Omental fat pad (tissue), 4 donors: ENCODE data around the gene CCNJ. TPM values are rescaled to one million over a fixed set of nuclear protein-coding genes. Genes with fewer than 3 reads are reported as not detected.

ENCODE experiments used
- ATAC-seq: fragments of 150-250 bp; one replicate; pipeline ENCODE4 v1.9.1; 2016; ENCODE audit warnings: mild to moderate bottlenecking, moderate library complexity; ENCODE audit not compliant: low FRiP score
- DNase-seq: peaks from one replicate; pipeline ENCODE4 v3.0.0-alpha.2; 2019; ENCODE audit warnings: low spot score
- CTCF ChIP-seq, 3 donors: fragments of 450-650 bp; IDR thresholded peaks; one replicate each; pipeline ENCODE4 v1.5.1; 2016 to 2017; ENCODE audit warnings: antibody characterized with exemption in 3 of 3, mild to moderate bottlenecking in 3 of 3, moderate library complexity in 2 of 3
- small RNA-seq: library from RNA; depleted of rRNA; stranded (forward); fragments of <200 nt; gene quantifications from one replicate; pipeline ENCODE3, GENCODE V24; 2016
- total RNA-seq, 4 donors: library from RNA; depleted of rRNA; stranded (reverse); fragments of >200 nt; gene quantifications; one replicate each; pipeline ENCODE4 v1.1.0, GENCODE V29; 2016

The CCNJ gene
- total RNA-seq, 4 donors from 2014 or later, result 3.8 to 12.1 (median 5.1) TPM

- DNase-seq, result no peak
- no peak for ATAC-seq
Measured at GRCh38 chr10:96093948-96094347, 50.6 kb downstream of the CCNJ start.

GRCh38 chr10:96096958-96097357 lies 53.6 kb downstream of the CCNJ start:
- no peak for ATAC-seq
- TF ChIP-seq CTCF (IDR thresholded peaks at IDR 0.05), result no peak

More at GRCh38 chr10:96093948-96094347, 50.6 kb downstream of the CCNJ start:
- TF ChIP-seq CTCF (IDR thresholded peaks at IDR 0.05), result no peak

GRCh38 chr10:96097865-96098264 lies 54.5 kb downstream of the CCNJ start:
- ATAC-seq (no peak), DNase-seq (no peak)
- no peak for TF ChIP-seq CTCF (IDR thresholded peaks at IDR 0.05)

More at GRCh38 chr10:96096958-96097357, 53.6 kb downstream of the CCNJ start:
- no peak for DNase-seq

GRCh38 chr10:96107623-96108038 lies 64.2 kb downstream of the CCNJ start:
- ATAC-seq (no peak), DNase-seq (no peak)
- no peak for TF ChIP-seq CTCF (IDR thresholded peaks at IDR 0.05)

Small RNAs within 50 kb of the gene (small RNA-seq; reads per million reads assigned to genes)
- not detected for gene MIR3157

Other genes starting within 250 kb of the CCNJ start
- gene CC2D2B, start 135.6 kb upstream of the CCNJ start, total RNA-seq, result 1 to 10 TPM in 3 of 4 donors, under 1 TPM in 1; 0.56 to 2.9 (median 1.9) TPM
- gene ZNF518A, start 86.7 kb downstream of the CCNJ start, total RNA-seq, result 10 to 100 TPM; 12.3 to 31.8 (median 16.4) TPM
- 1 to 10 TPM in 3 of 4 donors, under 1 TPM in 1; 0.48 to 5.3 (median 3.2) TPM for gene BLNK, start 228.0 kb downstream of the CCNJ start, total RNA-seq